Superior temporal gyrus (tissue), 1 donor: ENCODE data around the gene POU2F1.
"Not testable (repeated sequence)": the region's sequence is repeated elsewhere in the genome, so short reads cannot be mapped to it uniquely, and the experiment has no call there.

Experiments
- DNase-seq: peaks from one replicate; pipeline ENCODE4 v3.0.0-alpha.2; 2016; ENCODE audit errors: extremely low spot score

The POU2F1 gene

DNA sequence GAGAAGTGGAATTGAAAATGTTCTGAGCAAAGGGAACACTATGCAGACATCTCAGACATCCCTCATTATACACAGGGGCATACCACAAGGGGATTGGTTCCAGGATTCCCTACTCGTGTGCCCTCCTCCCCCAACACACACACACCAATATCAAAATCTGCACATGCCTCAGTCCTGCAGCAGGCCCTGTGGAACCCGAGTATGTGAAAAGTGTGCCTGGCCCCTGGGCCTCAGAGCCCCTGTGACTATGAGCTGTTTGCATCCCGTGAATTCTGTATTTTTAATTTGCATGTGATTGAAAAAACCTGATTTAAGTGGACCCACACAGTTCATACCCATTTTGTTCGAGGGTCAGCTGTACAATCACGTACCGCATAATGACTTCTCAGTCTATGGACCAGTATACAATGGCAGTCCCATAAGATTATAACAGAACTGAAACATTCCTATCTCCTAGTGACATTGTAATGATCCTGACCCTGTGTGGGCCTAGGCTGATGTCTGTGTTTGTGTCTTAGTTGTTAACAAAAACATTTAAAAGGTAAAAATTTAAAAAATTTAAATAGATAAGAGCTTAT lies 11.3 kb downstream of the POU2F1 start:
- DNase-seq: no peak

DNA sequence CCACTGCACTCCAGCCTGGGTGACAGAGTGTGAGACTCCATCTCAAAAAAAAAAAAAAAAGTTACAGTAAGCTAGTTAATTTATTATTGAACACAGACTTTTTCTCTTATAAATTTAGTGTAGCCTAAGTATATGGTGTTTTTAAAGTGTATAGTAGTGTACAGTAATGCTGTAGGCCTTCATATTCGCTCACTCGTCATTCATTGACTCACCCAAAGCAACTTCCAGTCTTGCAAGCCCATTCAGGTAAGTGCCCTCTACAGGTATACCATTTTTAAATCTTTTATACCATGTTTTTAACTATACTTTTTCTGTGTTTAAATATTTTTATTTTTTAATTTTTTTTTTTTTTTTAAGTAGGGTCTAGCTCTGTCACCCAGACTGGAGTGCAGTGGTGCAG lies 12.1 kb downstream of the POU2F1 start:
- DNase-seq: no peak

DNA sequence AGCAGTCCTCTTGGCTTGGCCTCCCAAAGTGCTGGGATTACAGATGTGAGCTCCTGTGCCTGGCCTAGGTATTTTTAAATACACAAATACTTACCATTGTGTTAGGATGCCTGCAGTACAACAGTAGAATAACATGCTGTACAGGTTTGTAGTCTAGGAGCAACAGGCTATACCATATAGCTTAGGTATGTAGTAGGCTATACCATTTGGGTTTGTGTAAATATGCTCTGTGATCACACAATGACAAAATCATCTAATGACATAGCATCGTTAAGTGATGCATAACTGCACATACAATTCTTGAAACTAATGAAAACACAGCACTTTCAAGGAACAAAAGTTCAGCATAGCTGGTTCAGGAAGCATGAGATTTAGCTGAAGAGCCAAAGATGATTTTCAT lies 12.7 kb downstream of the POU2F1 start:
- no peak for DNase-seq

GRCh38 chr1:167237000-167237399 lies 16.3 kb downstream of the POU2F1 start:
- no peak for DNase-seq

DNA sequence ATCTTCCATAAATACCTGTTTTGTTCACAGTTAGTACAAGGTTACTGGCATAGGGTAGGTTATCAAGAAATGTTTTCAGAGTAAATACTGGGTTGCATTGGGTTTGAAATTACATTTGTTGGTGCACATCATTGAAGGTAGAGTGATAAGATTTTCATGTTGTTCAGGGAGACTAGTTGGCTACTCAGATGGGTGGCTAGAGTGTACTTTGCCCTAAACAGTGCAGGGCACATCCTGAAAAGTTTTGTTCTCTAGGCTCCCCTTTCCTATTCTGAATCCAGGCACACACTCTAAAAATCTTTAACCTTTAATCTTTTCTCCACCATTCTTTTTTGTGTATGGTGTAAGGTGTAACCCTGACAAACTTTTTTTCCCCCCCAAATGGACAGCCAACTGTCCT lies 18.0 kb downstream of the POU2F1 start:
- no peak for DNase-seq

DNA sequence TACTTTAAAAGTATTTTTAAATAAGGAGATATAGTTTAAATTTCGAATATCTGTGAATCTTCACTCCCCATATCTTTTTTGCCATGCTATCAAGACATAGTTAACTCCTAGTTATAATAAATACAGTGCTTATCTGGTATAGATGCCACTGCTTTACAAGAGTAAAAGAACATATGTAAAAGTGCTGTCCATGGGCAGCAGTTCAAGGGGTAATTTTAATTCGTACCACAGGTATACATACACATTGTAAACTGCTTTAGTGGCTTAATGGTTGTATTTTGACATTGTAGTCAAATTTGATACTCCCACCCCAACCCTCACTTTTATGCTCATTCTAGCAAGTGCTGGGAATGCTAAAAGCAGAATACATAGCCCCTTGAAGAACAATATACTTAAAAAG lies 18.6 kb downstream of the POU2F1 start:
- no peak for DNase-seq

GRCh38 chr1:167244244-167244643 lies 23.6 kb downstream of the POU2F1 start:
- no peak for DNase-seq

DNA sequence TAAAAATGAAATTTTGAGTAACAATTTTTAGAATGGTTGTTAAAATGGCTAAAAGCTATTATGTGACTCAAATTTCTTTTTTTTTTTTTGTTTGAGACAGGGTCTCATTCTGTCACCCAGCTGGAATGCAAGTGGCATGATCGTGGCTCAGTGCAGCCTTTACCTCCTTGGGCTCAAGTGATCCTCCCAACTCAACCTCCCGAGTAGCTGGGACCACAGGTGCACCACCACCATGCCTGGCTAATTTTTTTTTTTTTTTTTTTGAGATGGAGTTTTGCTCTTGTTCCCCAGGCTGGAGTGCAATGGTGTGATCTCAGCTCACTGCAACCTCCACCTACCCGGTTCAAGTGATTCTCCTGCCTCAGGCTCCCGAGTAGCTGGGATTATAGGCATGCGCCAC lies 24.5 kb downstream of the POU2F1 start:
- not testable (repeated sequence) for DNase-seq

DNA sequence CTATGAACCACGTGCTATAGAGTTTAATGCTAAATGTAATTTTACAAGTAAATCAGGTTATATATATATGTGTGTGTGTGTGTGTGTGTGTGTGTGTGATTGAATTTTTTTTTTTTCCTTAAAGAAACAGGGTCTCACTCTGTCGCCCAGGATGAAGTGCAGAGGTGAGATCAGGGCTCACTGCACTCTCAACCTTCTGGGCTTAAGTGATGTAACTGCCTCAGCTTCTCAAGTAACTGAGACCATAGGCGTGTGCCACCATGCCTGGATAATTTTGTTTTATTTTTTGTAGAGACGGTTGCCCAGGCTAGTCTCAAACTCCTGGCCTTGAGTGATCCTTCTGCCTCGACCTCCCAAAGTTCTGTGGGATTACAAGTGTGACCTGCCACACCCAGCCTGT lies 26.3 kb downstream of the POU2F1 start:
- DNase-seq: no peak

GRCh38 chr1:167247754-167248153 lies 27.1 kb downstream of the POU2F1 start:
- no peak for DNase-seq

DNA sequence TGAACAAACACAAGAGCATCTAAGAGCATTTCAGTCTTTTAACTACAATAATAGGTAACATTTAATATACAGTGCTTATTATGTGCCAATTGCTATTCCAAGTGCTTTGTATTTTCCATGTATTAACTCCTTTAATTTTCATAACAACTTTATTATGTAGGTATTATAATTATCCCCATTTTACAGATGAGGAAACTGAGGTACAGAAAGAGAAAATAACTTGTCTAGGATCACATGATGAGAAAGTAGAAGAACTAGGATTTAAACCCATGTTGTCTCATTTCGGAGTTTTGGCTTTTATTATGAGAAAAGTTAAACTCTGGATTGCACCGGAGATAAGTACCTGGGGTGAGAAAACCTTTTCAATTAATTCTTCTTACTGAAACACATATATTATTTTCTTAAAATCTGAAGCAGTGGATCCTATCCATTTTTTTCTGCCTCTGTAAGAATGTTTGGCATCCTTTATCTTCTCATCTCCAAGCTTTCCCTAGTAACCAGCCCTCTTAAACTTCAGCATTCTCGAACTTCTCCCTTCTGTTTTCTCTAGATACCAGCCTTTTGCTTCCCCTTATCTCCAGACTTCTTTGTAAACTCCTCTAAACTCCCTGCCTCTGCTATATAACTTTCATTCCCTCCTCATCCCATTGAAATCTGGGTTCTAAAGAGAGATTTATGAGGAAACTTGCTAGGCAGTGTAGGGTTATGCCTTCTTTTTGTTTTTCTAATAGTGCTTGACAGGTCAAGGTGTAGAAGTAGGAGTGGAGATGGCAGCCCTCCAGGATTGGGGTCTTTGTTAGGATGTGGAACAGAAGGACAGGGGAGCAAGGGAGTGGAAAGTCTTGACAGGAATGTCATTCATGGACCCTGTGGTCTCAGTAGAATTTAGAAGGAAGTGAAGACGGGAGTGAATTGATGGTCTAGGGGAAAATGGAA lies 28.3 kb downstream of the POU2F1 start:
- no peak for DNase-seq

DNA sequence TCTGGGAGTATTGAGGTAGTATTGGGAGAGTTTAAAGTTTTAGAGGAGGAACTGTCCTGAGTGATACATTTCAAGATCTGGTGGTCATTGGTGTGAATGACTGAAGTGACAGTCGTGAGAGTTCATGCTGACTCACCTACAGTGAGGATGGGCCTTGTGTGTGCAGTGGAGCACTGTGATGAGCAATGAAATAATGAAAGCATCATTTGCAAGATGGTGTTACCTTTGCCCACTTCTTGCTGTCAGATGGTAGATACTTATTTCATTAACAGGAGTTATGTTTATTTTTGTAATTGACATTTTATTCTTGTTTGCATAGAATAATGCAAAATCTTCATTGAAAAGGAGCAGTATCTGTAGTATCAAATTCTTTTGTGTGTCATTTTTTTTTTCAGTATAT lies 29.0 kb downstream of the POU2F1 start:
- DNase-seq: no peak

- no peak for DNase-seq
Observed at GRCh38 chr1:167250482-167250881, 29.8 kb downstream of the POU2F1 start.

GRCh38 chr1:167251472-167251871 lies 30.8 kb downstream of the POU2F1 start:
- DNase-seq: no peak

- DNase-seq: no peak
Observed at GRCh38 chr1:167252986-167253385, 32.3 kb downstream of the POU2F1 start.

DNA sequence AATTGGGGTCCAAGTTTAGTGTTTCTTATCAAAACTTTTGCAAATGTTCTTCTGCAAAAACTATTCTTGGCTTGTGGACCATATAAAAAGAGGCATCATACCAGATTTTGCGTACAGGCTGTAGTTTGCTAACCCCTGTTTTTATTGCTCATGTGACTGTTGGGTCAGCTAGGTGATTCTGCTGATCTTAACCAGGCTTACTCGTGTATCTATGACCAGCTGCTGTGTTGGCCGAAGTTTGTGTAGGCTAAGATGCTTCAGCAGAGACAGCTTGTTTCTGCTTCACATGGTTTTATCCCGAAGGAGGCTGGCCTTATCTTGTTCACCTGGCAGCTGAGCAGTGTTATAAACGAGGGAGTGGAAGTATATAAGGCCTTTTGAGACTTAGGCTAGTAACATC lies 38.2 kb downstream of the POU2F1 start:
- no peak for DNase-seq

DNA sequence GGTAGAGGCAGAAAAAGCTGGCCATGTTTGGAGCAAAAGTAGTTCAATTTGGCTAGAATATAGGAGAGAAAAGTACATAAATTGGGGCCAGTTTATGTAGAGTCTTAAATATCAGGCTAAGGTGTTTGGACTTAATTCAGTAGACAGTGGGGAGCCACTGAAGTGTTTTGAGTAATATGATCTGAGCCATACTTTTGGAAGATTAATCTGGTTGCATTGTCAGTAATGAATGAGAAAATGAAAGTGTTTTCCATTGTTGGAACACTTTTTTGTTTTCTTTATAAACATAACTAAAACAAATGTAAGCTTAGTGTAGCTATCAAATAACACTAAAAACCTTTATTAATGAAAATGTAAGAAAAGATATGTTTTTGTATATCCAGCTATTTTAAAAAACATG lies 42.1 kb downstream of the POU2F1 start:
- DNase-seq: no peak

DNA sequence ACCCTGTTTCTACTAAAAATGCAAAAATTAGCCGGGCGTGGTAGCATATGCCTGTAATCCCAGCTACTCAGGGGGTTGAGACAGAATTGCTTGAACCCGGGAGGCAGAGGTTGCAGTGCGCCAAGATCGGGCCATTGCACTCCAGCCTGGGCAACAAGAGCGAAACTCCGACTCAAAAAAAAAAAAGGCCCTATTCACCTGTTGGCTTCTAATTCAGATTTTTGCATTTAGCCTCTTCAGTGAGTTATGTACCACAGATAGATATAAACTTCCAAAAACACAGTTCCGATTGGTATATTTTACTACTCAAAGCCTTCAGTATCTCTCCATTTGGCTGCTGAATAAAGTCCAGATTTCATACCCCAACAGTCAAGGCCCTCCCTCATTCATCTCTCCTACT lies 42.7 kb downstream of the POU2F1 start:
- no peak for DNase-seq

DNA sequence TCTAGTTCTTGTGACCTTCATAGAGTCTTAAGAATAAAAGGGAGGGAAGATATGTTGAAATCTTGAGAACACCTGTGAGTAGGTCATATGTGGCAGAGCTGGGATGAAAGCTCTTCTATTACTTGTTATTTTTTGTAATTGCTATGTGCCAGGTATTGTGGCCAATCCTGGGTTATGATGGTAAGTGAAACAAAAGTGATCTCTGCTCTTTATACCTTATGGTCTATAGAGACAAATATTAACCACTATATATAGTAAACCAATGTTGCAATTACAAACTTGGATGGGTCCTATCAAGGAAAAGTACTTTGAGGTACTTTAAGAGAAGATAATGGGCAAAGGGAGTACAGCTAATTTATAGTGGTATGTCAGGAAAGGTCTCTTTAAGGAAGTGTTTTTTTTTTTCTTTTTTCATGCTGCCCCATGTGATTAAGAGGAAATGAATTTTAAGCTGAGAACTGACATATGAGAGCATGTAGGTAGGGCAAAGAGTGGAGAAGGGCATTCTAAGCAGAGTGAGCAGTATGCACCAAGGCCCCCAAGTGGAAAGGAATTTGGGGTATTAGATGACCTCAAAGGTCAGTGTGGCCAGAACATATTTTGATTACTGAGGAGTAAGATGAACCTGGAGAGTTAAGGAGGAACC lies 43.3 kb downstream of the POU2F1 start:
- DNase-seq: no peak

GRCh38 chr1:167266965-167267364 lies 46.3 kb downstream of the POU2F1 start:
- no peak for DNase-seq

DNA sequence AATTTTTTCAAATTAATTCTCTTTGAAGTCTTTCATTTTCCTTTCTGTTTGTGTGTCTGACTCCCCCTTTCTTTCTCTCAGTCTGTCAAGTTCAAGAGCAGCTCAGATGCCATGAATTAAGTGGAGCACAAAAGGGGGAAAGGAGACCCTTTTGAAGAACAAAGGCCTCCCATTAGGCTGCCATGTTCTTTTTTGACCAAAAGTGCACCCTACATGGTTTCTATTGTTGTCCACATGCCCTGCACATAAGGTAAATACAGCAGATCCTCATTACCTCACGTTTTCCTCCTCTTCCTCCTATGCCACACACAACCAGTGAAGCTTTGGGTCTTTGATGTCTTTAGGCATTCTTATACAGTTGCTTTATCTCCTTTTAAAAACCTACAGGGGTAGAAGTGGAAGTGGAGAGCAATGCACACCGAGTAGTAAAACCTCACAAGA lies 47.7 kb downstream of the POU2F1 start:
- no peak for DNase-seq

DNA sequence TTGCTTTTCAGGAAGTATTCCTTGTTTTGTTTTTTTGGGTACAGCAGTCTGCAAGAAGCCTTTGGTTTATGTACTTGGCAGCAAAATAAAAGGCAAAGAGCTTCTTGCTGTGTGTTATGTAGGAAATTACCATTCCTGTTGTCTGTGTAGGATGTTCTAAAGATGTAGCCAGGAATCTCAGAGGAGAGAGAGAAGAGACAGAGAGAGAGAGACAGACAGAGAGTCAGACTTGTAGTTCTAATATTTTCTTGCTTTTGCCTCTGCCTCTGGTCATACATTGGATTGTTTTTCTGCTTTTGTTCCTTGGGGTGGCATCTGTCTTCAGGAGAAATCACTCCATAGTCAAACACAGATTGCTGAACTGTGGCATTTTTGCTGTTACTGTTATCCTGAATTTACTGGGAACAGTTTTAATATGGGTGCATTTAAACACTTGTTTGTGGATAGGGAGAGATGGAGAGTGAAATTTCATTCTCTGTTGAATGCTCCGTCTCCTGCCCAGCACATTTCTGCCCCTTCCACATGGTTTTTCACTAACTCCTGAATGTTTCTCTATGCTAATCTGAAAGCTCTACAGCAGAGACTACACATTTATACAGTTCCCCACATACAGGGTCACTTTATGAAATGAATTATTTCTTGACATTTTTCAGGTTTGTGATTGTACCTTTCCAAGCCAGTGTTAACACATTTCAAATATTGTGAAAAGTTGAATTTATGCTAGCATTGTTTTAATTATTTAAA lies 49.8 kb downstream of the POU2F1 start:
- peak; percentile 54 for DNase-seq
